GM19240 (cell line): ENCODE data around the gene CD2.

Source experiments
- DNase-seq: peaks from one replicate; pipeline ENCODE4 v3.0.0; 2011; ENCODE audit warnings: low spot score; ENCODE audit not compliant: insufficient read length

CD2 gene

DNA sequence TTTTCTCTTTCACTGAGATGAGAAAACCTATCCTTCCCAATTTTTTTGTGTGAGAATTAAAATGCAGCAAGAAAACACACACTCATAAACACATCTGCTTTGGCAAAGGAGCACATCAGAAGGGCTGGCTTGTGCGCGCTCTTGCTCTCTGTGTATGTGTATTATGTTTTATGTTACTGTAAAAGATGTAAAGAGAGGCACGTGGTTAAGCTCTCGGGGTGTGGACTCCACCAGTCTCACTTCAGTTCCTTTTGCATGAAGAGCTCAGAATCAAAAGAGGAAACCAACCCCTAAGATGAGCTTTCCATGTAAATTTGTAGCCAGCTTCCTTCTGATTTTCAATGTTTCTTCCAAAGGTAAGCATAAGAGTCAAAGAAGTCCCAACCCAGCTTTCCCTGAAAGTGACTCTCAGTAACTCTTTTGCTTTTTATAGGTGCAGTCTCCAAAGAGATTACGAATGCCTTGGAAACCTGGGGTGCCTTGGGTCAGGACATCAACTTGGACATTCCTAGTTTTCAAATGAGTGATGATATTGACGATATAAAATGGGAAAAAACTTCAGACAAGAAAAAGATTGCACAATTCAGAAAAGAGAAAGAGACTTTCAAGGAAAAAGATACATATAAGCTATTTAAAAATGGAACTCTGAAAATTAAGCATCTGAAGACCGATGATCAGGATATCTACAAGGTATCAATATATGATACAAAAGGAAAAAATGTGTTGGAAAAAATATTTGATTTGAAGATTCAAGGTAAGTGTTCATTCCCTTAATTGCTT is at the start of gene CD2:
TSS of gene CD2 (plus strand) at position 233 of the 780 bp plus-strand sequence. CDS start at position 296, 63 bp downstream.
- no peak for DNase-seq

DNA sequence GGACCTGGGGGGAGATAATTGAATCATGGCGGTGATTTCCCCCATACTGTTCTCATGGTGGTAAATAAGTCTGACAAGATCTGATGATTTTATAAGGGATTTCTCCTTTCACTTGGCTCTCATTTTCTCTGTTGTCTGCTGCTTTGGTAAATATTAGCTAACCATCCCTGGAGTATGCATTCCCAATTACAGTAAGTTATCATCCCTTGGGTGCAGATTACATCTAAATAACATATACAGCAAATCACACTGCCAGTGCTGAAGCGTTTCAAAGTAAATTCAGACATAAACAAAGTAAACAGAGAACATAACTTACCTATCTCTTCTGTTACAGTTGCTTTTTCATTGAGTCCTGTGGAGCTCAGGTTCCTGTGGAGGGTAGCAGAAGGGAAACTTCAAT is 48.1 kb upstream of the CD2 start:
- DNase-seq = no peak

DNA sequence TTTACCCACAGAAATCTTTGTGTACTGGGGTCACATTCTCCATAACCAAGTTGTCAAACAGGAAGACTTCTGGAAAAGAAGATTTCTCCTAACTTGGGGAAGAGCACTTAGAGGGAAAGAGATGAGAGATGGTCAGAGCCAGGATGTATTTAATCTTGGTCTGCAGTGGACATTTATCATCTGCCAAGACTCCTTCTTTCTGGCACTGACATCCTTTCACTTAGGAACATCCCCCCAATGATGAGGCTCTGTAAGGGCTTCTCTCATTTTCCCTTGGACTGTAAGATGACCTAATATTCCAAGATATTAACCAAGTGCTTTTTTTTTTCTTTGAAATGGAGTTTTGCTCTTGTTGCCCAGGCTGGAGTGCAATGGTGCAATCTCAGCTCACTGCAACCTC is 47.4 kb upstream of the CD2 start:
- no peak for DNase-seq

- DNase-seq = no peak
Observed at GRCh38 chr1:116708255-116708900, 45.9 kb upstream of the CD2 start.

- no peak for DNase-seq
Observed at GRCh38 chr1:116709666-116710167, 44.5 kb upstream of the CD2 start.

DNA sequence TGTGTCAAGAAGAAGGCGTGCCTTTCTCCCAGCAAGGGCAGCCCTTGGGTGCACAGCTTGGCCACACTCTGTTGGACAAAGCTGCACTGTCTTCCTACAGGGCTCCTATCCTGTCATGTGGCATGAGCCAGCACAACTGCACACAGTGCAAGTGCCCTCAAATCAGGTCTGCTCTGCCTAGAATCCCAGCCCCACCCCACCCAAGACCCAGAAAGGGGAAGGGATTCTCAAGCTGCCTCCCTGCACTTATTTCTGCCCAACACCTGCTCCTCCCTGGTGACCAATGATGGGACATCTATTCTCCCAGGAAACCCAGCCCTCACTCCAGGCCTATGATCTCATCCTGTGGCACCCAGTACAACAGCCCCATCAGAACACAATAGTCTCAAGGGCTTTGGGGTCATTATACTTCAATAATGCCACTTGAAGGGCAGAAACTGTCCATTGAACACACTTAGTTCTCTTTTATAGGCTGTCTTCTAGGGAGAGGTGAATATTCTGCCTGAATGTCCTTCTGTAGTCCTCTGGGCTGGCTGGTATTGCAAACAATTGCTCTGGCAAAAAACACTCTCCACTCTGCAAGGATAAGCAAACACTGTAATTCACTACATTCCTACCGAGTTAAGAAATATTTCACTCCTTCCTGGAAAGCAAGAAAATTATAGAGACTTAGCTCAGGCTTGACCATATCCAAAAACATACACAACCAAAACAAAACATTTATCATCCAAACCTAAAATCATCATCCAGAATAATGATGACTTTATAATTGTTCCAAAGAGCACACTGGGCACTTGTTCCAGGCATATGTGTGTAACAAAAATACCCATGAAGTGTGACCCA is 43.6 kb upstream of the CD2 start:
- DNase-seq = no peak

- no peak for DNase-seq
Observed at GRCh38 chr1:116711263-116711840, 42.9 kb upstream of the CD2 start.

DNA sequence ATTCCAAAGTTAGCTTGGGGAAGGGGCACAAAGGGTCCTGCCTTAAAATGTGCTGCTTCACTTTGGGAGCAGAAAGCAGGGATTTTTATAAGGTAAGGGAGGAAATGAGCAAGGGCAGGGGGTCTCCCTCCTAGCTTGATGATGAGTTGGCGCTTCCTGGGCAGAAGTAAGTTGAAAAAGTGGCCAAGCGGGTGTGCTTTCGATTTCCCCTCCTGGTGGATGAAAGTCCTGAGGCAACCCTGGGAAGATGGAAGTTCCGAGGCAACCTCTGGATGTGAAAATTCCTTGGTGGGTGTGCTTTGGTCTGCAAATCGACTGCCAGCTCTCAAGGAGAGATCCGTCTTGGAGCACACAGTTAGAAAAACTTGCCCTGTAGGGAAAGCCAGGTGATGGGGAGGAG is 41.7 kb upstream of the CD2 start:
- DNase-seq = no peak

GRCh38 chr1:116713474-116713873 is 40.8 kb upstream of the CD2 start:
- DNase-seq = no peak

DNA sequence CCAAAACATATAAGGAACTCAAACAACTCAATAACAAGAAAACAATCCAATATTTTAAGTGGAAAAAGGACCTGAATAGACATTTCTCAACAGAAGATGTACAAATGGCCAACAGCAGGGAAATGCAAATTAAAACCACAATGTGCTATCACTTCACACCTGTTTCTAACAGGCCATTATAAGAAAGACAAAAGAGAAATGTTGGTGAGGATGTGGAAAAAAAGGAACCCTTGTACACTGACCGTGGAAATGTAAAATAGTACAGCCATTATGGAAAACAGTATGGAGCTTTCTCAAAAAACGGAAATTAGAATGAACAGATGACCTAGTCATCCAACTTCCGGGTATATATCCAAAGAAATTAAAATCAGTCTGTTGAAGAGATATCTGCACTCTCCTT is 37.8 kb upstream of the CD2 start:
- no peak for DNase-seq

GRCh38 chr1:116717318-116717717 is 36.9 kb upstream of the CD2 start:
- DNase-seq = no peak

GRCh38 chr1:116720364-116721038 is 33.7 kb upstream of the CD2 start:
- DNase-seq = no peak

DNA sequence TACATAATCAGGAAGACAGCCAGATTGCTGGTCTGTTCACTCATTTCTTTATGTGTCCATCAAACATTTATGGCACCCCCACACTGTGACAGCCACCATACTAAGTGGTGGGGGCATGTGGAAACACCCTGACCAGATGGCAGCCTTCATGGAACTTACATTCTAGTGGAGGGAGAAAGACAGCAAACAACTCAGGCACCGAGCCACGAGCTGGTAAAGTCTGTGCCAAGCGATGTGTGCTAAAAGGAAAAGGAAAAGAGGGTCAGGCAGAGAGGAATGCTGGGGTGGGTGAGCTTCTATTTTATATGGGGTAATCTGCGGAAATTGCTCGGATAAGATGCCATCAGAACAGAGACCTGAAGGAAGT is 33.2 kb upstream of the CD2 start:
- no peak for DNase-seq

- DNase-seq = no peak
Observed at GRCh38 chr1:116721451-116722007, 32.7 kb upstream of the CD2 start.

GRCh38 chr1:116722016-116722838 is 32.0 kb upstream of the CD2 start:
- DNase-seq = no peak

- DNase-seq = no peak
Observed at GRCh38 chr1:116724765-116725375, 29.4 kb upstream of the CD2 start.

- no peak for DNase-seq
Observed at GRCh38 chr1:116725798-116726197, 28.4 kb upstream of the CD2 start.

- no peak for DNase-seq
Observed at GRCh38 chr1:116726872-116727820, 27.1 kb upstream of the CD2 start.
